RKO (cell line): ENCODE measurements around the gene MYOT.

Source experiments
- DNase-seq: peaks from one replicate; pipeline ENCODE4 v3.0.0-alpha.2; 2016; ENCODE audit warnings: low spot score

MYOT gene

DNA sequence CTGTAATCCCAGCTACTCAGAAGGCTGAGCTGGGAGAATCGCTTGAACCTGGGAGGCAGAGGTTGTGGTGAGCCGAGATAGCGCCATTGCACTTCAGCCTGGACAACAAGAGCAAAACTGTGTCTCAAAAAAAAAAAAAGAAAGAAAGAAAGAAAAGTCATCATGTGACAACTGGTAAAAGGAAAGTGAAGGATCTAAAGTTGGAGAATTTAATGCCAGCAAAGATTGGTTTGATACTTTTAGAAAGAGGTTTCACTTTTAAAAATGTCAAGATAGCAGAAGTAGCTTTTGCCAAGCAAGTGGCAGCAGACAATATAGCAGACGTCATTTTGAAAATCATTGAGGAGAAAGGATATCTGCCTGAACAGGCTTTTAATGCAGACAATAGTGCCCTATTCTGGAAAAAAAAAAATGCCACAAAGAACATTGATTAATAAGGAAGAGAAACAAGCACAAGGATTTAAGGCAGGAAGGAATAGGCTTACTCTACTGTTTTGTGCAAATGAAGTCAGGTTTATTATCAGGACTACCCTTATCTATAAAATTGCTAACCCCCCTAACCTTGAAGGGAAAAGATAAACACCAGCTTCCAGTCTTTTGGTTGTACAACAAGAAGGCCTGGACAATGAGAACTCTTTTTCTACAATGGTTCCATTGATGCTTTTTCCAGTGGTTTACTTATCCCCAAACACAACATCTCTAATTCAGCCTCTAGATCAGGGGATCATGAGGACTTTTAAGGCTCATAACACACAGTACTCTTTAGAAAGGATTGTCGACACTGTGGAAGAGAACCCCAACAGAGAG lies 33.6 kb downstream of the MYOT start:
- no peak for DNase-seq

GRCh38 chr5:137902408-137903133 lies 34.9 kb downstream of the MYOT start:
- DNase-seq = no peak

DNA sequence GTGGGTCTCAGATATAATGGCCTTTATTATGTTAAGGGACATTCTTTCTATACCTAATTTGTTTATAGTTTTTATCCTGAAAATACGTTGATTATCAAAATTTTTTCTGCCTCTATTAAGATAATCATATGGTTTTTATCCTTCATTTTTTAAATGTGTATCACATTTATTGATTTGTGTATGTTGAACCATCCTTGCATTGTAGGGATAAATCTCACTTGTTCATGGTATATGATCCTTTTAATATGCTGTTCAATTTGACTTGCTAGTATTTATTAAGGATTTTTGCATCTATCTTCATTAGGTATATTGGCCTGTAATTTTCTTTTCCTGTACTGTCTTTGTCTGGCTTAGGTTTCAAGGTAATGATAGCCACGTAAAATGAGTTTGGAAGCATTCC lies 47.1 kb downstream of the MYOT start:
- no peak for DNase-seq

DNA sequence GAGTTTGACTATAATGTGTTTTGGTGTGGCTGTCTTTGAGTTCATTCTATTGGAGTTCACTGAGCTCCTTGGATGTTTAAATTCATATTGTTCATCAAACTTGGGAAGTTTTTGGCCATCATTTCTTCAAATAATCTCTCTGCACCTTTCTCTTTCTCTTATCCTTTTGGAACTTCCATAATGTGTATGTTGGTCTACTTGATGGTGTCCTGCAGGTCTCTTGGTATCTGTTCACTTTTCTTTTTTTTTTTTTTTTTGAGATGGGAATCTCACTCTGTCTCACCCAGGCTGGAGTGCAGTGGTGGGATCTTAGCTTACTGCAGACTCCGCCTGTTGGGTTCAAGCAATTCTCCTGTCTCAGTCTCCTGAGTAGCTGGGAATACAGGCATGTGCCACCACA lies 49.3 kb downstream of the MYOT start:
- DNase-seq = no peak

GRCh38 chr5:137921931-137922330 lies 54.3 kb downstream of the MYOT start:
- no peak for DNase-seq

DNA sequence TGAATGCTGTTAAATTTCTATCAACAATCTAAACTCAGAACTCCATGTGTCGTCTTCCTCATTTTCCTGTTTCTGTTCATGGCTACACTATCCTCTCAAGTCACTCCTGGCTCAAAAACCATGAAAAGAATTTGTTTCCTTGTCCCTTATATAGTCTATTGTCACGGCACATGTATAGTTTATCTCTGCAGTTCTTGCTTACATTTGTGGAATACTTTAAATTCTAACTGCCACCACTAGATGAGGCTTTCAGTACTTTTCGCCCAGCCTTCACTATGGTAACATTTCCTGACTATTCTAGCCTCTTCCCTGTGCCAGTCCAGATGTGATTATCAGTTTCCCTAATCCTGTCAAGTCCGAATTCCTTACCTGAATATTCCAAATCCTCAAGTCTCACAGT lies 56.2 kb downstream of the MYOT start:
- no peak for DNase-seq

DNA sequence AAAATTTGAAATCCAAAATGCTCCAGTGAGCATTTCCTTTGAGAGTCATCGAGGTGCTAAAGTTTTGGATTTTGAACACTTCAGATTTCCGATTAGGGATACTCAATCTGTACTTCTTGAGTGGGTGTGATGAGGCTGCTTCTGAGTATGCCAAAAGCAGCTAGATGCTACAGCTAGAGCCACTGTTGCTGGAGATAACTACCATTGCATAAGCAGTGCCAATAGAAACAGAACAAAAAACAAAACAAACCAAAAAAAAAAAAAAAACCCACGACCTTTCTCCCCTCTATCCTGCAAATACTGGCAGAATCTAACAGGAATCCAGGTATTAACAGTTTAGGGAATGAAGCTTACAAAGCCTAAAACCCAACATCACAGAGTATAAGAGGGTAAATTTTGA lies 65.1 kb downstream of the MYOT start:
- DNase-seq = no peak

- DNase-seq = no peak
These were observed 65.8 kb downstream of the MYOT start for GRCh38 chr5:137933491-137933911.

DNA sequence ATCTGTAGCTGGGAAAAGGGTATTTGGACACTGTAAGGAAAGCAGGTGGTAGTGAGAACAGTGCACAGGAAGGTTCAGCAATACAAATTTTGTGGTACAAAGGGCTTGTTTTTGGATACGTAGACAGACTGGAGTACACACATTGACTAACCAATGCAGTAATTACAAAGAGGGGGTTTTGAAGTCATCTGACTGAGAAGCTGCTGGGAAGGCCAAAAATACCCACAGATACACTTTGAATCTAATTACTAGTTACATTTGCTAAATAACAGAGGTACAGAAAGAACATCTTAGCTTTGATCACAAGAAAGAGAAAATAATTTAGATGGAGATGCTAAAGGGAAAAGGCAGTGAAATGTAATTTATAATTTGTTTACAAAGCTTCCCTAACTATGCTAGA lies 67.5 kb downstream of the MYOT start:
- no peak for DNase-seq

GRCh38 chr5:137935694-137936093 lies 68.0 kb downstream of the MYOT start:
- DNase-seq = no peak
